Measurements from ENCODE around the gene APH1A.

The APH1A gene

GRCh38 chr1:150261367-150261766 is 7.4 kb downstream of the APH1A start:
- no peak for TF ChIP-seq Cebpa-rat (IDR thresholded peaks at IDR 0.05)
- no peak overlapping the region for H3K9ac ChIP-seq
- H3K27me3 ChIP-seq, result peaks cover 7 to 28% (median 21%) of the 10 kb centered on the region in 11 experiments; a peak in 18 of 22 replicates

GRCh38 chr1:150259758-150260669 is 8.8 kb downstream of the APH1A start:
- Histone ChIP-seq H3K27me3 (peaks cover 7 to 28% (median 21%) of the 10 kb centered on the region in 11 experiments; a peak in 18 of 22 replicates), H4K20me1 (peaks cover 0 to 6% (median 0%) of the 10 kb centered on the region in 11 experiments; a peak in 2 of 22 replicates), H3K36me3 (peaks cover 10 to 13% (median 11%) of the 10 kb centered on the region in 11 experiments), H3K9ac (no peak overlapping the region), H3K4me3 (no peak overlapping the region), H3K27ac (no peak overlapping the region), H3K4me1 (peaks cover 21 to 42% (median 35%) of the 10 kb centered on the region in 10 experiments), H3K9me3 (replicated peaks in 1 of 11) (no peaks in the 10 kb centered on the region), H3K4me2 (peak overlapping the region in 2 of 11 experiments; percentile 4 to 7; a peak in 2 of 22 replicates)
- no peak for TF ChIP-seq Cebpa-rat (IDR thresholded peaks at IDR 0.05)

More at GRCh38 chr1:150261367-150261766, 7.4 kb downstream of the APH1A start:
- Histone ChIP-seq H3K4me3 (no peak overlapping the region), H3K4me2 (no peak overlapping the region), H3K9me3 (replicated peaks in 1 of 11) (no peaks in the 10 kb centered on the region), H4K20me1 (peaks cover 0 to 16% (median 8%) of the 10 kb centered on the region in 11 experiments; a peak in 9 of 22 replicates), H3K27ac (no peak overlapping the region), H3K36me3 (peaks cover 23 to 26% (median 24%) of the 10 kb centered on the region in 11 experiments), H3K4me1 (peaks cover 16 to 40% (median 28%) of the 10 kb centered on the region in 10 experiments)

DNA sequence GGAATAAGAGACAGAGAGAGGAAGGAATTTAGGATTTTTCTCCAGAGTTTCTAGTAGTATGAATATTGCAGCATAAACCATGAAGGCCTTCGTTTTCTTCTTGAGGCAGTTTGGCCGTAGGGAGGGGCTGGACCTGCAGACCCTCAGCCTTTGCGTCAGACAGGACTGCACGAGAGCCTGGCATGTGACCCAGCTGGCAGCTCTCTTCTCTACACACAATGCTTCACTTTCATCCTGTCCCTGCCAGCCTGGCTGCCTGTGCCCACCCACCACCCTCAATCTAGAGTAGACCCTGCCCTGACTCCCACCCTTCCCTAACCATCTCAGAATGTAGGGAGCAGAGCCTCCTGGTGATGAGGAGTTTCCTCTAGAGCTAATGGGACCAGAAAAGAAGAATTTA is 9.6 kb downstream of the APH1A start:
- H3K36me3 ChIP-seq, result peaks cover 2 to 6% (median 3%) of the 10 kb centered on the region in 11 experiments; a peak in 20 of 22 replicates
- no peak overlapping the region for H3K27ac ChIP-seq
- no peak for TF ChIP-seq Cebpa-rat (IDR thresholded peaks at IDR 0.05)
- no peak overlapping the region for H3K9ac ChIP-seq
- H3K4me1 ChIP-seq, result peaks cover 21 to 42% (median 35%) of the 10 kb centered on the region in 10 experiments
- H3K9me3 ChIP-seq (replicated peaks in 1 of 11), result no peaks in the 10 kb centered on the region
- no peak overlapping the region for H3K4me3 ChIP-seq
- H3K27me3 ChIP-seq, result peaks cover 7 to 28% (median 21%) of the 10 kb centered on the region in 11 experiments; a peak in 18 of 22 replicates
- no peak overlapping the region for H3K4me2 ChIP-seq
- peaks cover 0 to 6% (median 0%) of the 10 kb centered on the region in 11 experiments; a peak in 1 of 22 replicates for H4K20me1 ChIP-seq

- TF ChIP-seq Cebpa-rat (IDR thresholded peaks at IDR 0.05), result no peak
- Histone ChIP-seq H4K20me1 (peaks cover 0 to 6% (median 0%) of the 10 kb centered on the region in 11 experiments; a peak in 1 of 22 replicates), H3K27me3 (peaks cover 7 to 28% (median 21%) of the 10 kb centered on the region in 11 experiments; a peak in 18 of 22 replicates), H3K9ac (peak within 1 kb of the TSS in 7 of 11 experiments; percentile 15 to 65 (median 54); a peak in 7 of 22 replicates), H3K4me2 (peak within 1 kb of the TSS; percentile 53 to 84 (median 74)), H3K27ac (no peak within 1 kb of the TSS; a peak in 1 of 22 replicates), H3K4me1 (peaks cover 21 to 34% (median 27%) of the 10 kb centered on the region in 10 experiments), H3K9me3 (replicated peaks in 1 of 11) (no peaks in the 10 kb centered on the region), H3K4me3 (peak within 1 kb of the TSS in 1 of 10 experiments; percentile 38; a peak in 4 of 20 replicates), H3K36me3 (no peaks in the 10 kb centered on the region)
Observed at GRCh38 chr1:150257624-150258585, 10.9 kb downstream of the APH1A start, which contains the start of gene CA14. Gene CA14 (plus strand): TSS chr1:150257774. CDS start chr1:150258129, 355 bp downstream.

DNA sequence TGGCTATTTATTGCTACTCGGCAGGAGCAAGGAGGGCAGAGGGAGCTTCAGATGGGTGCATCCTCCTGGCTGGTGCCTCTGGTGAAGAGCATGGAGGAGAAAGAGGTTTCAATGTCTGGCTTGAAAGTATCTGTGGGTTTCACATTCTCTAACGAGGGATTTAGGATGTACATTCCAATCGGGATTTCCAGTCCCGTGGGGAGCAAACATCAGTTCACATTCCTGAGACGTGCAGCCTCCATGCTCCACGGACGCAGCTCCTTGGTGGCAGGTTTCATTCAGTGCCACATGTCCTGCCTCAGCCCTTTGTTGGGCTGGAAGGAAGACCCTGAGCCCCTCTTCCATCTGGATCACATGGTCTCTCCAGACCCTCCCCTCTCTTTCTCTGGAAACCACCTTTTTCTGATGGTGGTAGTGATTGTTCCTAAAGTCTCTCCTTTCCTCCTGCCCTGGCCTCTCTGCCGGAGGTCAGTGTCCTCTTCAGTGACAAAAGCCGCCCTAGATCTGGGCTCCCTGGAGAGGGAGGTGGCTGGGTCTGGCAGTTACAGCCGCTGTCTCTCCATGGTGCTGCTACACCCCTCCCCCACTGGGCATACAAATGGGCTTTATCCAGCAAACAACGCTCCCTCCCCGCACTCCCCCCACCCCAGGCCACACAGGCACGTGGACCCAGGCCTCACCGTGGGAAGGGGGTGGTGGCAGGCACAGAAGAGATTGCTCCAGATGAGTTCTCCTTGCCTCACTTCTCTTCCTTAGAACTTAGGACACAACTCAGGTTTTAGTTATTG is 12.1 kb downstream of the APH1A start:
- H3K4me3 ChIP-seq, result peak overlapping the region in 4 of 10 experiments; percentile 6 to 38 (median 22); a peak in 8 of 20 replicates
- no peak for TF ChIP-seq Cebpa-rat (IDR thresholded peaks at IDR 0.05)
- H3K4me1 ChIP-seq, result peaks cover 21 to 28% (median 25%) of the 10 kb centered on the region in 10 experiments
- H3K27ac ChIP-seq, result no peak overlapping the region; a peak in 1 of 22 replicates
- peak overlapping the region in 7 of 11 experiments; percentile 49 to 69 (median 64); a peak in 9 of 22 replicates for H3K9ac ChIP-seq
- no peaks in the 10 kb centered on the region for H3K9me3 ChIP-seq (replicated peaks in 1 of 11)
- no peaks in the 10 kb centered on the region for H3K36me3 ChIP-seq
- peaks cover 7 to 28% (median 21%) of the 10 kb centered on the region in 11 experiments; a peak in 18 of 22 replicates for H3K27me3 ChIP-seq
- no peaks in the 10 kb centered on the region; a peak in 1 of 22 replicates for H4K20me1 ChIP-seq
- peak overlapping the region; percentile 53 to 84 (median 74) for H3K4me2 ChIP-seq

DNA sequence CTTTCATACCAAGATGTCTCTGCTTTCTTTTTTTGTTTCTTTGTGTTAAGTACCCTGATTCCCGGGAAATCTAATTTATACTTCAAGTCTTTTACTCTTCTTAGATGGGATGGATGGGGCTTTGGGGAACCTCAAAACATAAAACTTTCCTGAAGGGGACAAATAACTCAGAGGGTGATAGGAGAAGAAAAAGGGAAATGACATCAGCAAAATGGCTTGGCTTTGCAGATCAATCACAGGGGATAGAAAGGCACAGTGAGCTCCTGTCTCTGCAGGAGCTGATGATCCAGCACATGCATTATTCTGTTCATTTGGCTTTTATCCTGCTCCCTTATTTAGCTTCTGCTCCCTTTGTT is 12.6 kb downstream of the APH1A start:
- Histone ChIP-seq H3K9ac (peak overlapping the region in 8 of 11 experiments; percentile 49 to 69 (median 64); a peak in 12 of 22 replicates), H3K9me3 (replicated peaks in 1 of 11) (no peaks in the 10 kb centered on the region), H3K36me3 (no peaks in the 10 kb centered on the region), H3K4me2 (peak overlapping the region; percentile 53 to 84 (median 74)), H3K4me1 (peaks cover 21 to 28% (median 25%) of the 10 kb centered on the region in 10 experiments), H4K20me1 (no peaks in the 10 kb centered on the region; a peak in 1 of 22 replicates), H3K27ac (peak overlapping the region in 5 of 11 experiments; percentile 59 to 77 (median 73); a peak in 8 of 22 replicates), H3K27me3 (peaks cover 7 to 28% (median 21%) of the 10 kb centered on the region in 11 experiments; a peak in 18 of 22 replicates), H3K4me3 (peak overlapping the region in 5 of 10 experiments; percentile 6 to 38 (median 28); a peak in 8 of 20 replicates)
- no peak for TF ChIP-seq Cebpa-rat (IDR thresholded peaks at IDR 0.05)

DNA sequence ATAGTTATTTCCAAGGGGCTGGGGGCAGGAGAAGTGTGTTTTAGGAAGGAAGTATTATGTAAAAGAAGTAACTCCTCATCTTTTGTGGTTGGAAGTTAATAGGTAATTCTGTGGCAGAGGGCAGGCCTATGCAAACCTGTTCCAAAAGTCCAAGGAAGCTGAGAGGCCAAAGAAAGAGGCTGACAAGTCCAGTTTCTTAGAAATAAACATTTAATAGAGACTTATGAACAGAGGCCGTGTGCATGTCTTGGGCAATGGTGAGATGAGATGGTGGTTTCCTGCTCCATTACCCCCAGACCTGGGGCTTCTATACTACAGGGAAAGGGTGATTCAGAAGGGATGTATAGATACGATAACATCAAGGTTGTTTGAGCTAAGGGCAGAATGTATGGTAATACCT is 18.9 kb downstream of the APH1A start:
- no peaks in the 10 kb centered on the region for H3K9me3 ChIP-seq (replicated peaks in 1 of 11)
- no peak overlapping the region for H3K9ac ChIP-seq
- H3K27ac ChIP-seq, result no peak overlapping the region
- H3K4me2 ChIP-seq, result peak overlapping the region in 6 of 11 experiments; percentile 4 to 38 (median 24); a peak in 4 of 22 replicates
- H4K20me1 ChIP-seq, result no peaks in the 10 kb centered on the region
- TF ChIP-seq Cebpa-rat (IDR thresholded peaks at IDR 0.05), result no peak
- H3K4me1 ChIP-seq, result peaks cover 0 to 6% (median 2%) of the 10 kb centered on the region in 10 experiments; a peak in 7 of 20 replicates
- no peaks in the 10 kb centered on the region for H3K27me3 ChIP-seq
- H3K4me3 ChIP-seq, result no peak overlapping the region
- no peaks in the 10 kb centered on the region for H3K36me3 ChIP-seq
